Stimulated activated CD8-positive, alpha-beta memory T cell treated with anti-CD3 and anti-CD28 coated beads, Interleukin-7, amount 100 ng/mL, for 4 hours (primary cell): ENCODE results near the gene BDKRB1.
"Not testable (repeated sequence)": the region's sequence is repeated elsewhere in the genome, so short reads cannot be mapped to it uniquely, and the experiment has no call there.

Source experiments
- DNase-seq, 2 donors: peaks; one replicate each; pipeline ENCODE4 v3.0.0-alpha.2; 2020; ENCODE audit warnings: low read depth in 2 of 2

The BDKRB1 gene

GRCh38 chr14:96233661-96234060 lies 22.3 kb upstream of the BDKRB1 start:
- no peak for DNase-seq

- DNase-seq, result no peak
Measured at GRCh38 chr14:96235426-96235825, 20.6 kb upstream of the BDKRB1 start.

DNA sequence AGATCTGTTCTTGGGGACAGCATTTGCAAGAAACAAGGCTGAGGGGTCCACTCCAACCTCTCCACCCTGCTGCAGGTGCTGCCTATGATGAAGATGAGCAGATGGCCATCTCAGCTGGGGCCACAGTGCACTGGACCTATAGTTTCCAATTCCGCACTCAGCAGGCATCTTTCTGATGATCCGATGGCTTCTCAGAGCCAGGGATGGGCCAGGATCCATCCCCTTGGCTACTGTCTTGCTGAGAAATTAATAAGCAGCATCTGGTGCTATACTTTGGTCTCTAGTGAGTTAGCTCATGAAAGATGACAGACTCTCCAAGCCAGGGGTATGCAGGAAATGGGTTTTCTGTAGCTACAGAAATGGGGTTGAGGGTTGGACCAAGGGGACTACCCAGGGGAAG lies 18.4 kb upstream of the BDKRB1 start:
- DNase-seq, result no peak

- DNase-seq, result no peak
Measured at GRCh38 chr14:96238676-96239265, 17.2 kb upstream of the BDKRB1 start.

DNA sequence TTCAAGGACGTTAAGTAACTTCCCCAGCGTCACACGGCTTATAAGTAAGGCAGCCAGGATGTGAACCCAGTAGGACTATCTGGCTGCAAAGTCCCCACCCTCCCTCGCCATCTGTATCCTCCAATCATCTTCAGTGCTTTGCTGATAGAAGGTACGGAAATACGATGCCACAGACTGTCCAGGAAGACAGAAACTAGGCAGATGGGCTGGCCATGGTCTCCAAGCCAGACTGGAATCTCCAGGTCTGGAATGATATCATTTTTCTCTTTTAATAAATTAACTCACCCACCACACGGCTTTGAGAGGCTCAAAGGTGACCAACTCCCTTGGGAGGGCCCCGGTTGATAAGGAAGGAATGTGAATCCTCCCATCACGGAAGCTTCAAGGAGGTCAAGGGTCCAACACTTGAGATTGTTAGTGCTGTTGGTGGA lies 16.3 kb upstream of the BDKRB1 start:
- no peak for DNase-seq

GRCh38 chr14:96240641-96241040 lies 15.4 kb upstream of the BDKRB1 start:
- DNase-seq, result no peak

DNA sequence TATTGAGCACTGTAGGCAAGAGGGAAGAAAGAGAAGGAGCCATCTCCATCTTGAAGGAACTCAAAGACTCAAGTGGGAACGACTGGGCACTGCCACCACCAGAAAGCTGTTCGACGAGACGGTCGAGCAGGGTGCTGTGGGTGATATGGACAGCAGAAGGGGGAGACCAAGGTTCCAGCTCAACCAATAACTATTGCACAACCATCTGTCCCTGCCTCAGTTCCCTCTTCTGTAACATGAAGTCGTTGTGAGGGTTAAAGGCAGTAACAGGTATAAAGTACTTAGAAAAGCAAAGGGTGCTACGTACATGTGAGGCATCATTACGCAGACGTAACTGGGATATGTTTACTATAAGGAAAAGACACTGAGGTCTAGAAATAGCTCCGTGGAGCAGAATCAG lies 13.9 kb upstream of the BDKRB1 start:
- no peak for DNase-seq

GRCh38 chr14:96243785-96244184 lies 12.2 kb upstream of the BDKRB1 start:
- no peak for DNase-seq

GRCh38 chr14:96245074-96245473 lies 10.9 kb upstream of the BDKRB1 start:
- DNase-seq, result not testable (repeated sequence)

- DNase-seq, result no peak
Measured at GRCh38 chr14:96245710-96246538, 10.1 kb upstream of the BDKRB1 start.

DNA sequence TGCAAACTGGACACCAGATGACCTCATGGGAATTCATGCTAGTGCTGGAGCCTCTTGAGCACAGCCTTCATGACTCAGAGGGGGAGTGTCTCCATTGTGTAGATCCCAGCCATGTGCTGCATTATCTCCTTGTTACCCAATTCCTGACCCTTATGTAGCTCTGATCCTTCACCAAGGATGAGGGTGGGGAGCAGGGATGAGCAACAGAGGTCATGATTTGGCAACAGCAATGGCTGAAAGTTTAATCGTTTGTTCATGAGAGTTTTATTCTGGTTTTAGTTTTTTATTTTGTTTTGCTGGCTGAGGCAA lies 9.5 kb upstream of the BDKRB1 start:
- no peak for DNase-seq

GRCh38 chr14:96247031-96247430 lies 9.0 kb upstream of the BDKRB1 start:
- DNase-seq, result no peak

DNA sequence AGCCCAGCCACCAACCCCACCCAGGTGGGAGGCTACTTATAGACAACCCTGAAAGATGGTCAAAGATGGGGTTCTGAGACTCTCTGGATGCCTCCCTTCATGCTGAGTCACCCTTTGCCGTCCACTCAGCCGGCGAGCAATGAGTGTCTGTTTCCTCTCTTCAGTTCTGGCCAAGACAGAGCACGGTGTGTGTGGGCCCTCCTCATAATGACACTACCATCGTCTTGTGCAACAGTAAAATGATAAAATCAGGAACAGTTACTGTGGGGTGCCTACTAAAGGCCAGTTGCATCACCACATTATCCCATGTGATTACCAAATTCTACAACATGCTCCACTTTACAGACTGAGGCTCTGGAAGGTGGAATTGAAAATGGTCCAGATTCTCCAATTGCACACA lies 7.0 kb upstream of the BDKRB1 start:
- DNase-seq, result no peak

- no peak for DNase-seq
Measured at GRCh38 chr14:96250485-96250884, 5.5 kb upstream of the BDKRB1 start.

- no peak for DNase-seq
Measured at GRCh38 chr14:96251656-96252155, 4.3 kb upstream of the BDKRB1 start.

- no peak for DNase-seq
Measured at GRCh38 chr14:96252323-96252998, 3.5 kb upstream of the BDKRB1 start.

GRCh38 chr14:96252999-96253539 lies 2.9 kb upstream of the BDKRB1 start:
- no peak for DNase-seq

GRCh38 chr14:96254687-96255086 lies 1.3 kb upstream of the BDKRB1 start:
- DNase-seq, result no peak

DNA sequence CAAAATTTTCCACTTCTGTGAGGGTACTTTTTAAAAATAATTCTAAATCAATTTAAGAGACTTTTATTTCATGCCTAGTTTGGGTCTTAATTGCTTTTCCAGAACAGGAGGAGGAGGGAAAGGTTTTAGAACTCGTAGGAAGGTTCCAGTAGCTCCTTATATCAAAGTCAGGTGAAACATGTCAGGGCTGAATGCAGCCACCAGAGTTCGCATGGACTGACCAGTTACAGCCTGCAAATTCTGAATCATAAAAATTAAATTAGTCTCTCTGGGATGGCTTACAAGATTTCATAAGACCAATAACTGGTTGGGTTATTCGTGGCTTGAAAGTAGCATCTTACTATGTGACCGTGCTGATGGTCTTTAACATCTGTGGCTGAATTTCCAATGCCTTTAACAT lies 397 bp downstream of the BDKRB1 start:
- no peak for DNase-seq

GRCh38 chr14:96257056-96257455 lies 1.0 kb downstream of the BDKRB1 start:
- DNase-seq, result no peak

- DNase-seq, result no peak
Measured at GRCh38 chr14:96257900-96258299, 1.9 kb downstream of the BDKRB1 start.

GRCh38 chr14:96260341-96260821 lies 4.4 kb downstream of the BDKRB1 start:
- no peak for DNase-seq
